Adipose tissue (tissue), 3 donors: ENCODE results near the gene PDE4DIP. TPM values are rescaled to one million over a fixed set of nuclear protein-coding genes. Genes with fewer than 3 reads are reported as not detected.
"Not testable (repeated sequence)": the region's sequence is repeated elsewhere in the genome, so short reads cannot be mapped to it uniquely, and the experiment has no call there.

Source experiments
- H3K27ac ChIP-seq: one replicate; pipeline ENCODE4 v1.5.1; 2013; ENCODE audit warnings: low read depth, low read length
- WGBS, 3 donors: extraction: QIAGEN DNeasy Blood & Tissue Kit; methylation state at CpG; one replicate each; pipeline ENCODE4 v1.1.7; 2013; 5-methylcytosine and 5-hydroxymethylcytosine counted together
- polyA plus RNA-seq, 3 donors: library from polyadenylated mRNA; stranded (reverse); fragments of 200-250 nt; gene quantifications; one replicate each; pipeline ENCODE4 v1.2.3, GENCODE V29; 2013
- donor health status: healthy with polysubstance abuse.
- donor health status: Bipolar disorder and iron deficiency.
- donor health status: healthy.

Gene PDE4DIP
- polyA plus RNA-seq, 3 donors: 11.7 to 37.3 (median 34.9) TPM

GRCh38 chr1:149008769-149009168 is 164.5 kb downstream of the PDE4DIP start:
- 77 to 98% (median 82%) methylated on average over 2 of the region's 2 CpGs for WGBS, 3 donors
- H3K27ac ChIP-seq: not testable (repeated sequence)

GRCh38 chr1:149009761-149010160 is 165.5 kb downstream of the PDE4DIP start:
- H3K27ac ChIP-seq: not testable (repeated sequence)
- WGBS, 3 donors: 93 to 96% (median 94%) methylated on average over 3 of the region's 3 CpGs

- not testable (repeated sequence) for H3K27ac ChIP-seq
- WGBS, 3 donors: 84 to 100% methylated on average over 1 of the region's 5 CpGs; no CpG with 5 or more reads in 1 of the 3 donors
Measured at GRCh38 chr1:149012599-149012998, 168.4 kb downstream of the PDE4DIP start.

- 49 to 94% (median 63%) methylated on average over 4 of the region's 4 CpGs for WGBS, 3 donors
Measured at GRCh38 chr1:149013513-149013912, 169.3 kb downstream of the PDE4DIP start.

GRCh38 chr1:149015522-149015921 is 171.3 kb downstream of the PDE4DIP start:
- not testable (repeated sequence) for H3K27ac ChIP-seq
- 56 to 84% (median 81%) methylated on average over 3 of the region's 3 CpGs for WGBS, 3 donors

More at GRCh38 chr1:149013513-149013912, 169.3 kb downstream of the PDE4DIP start:
- H3K27ac ChIP-seq: not testable (repeated sequence)

GRCh38 chr1:149016626-149017025 is 172.4 kb downstream of the PDE4DIP start:
- H3K27ac ChIP-seq: not testable (repeated sequence)
- 95 to 100% (median 97%) methylated on average over 2 of the region's 2 CpGs for WGBS, 3 donors

- 74 to 86% (median 84%) methylated on average over 2 of the region's 3 CpGs for WGBS, 3 donors
- H3K27ac ChIP-seq: not testable (repeated sequence)
Measured at GRCh38 chr1:149018577-149018976, 174.3 kb downstream of the PDE4DIP start.

GRCh38 chr1:149024327-149024726 is 180.1 kb downstream of the PDE4DIP start:
- WGBS, 3 donors: no CpG with 5 or more reads among the region's 3 CpGs
- not testable (repeated sequence) for H3K27ac ChIP-seq

- 80 to 100% (median 95%) methylated on average over 1 to 2 of the region's 3 CpGs for WGBS, 3 donors
- not testable (repeated sequence) for H3K27ac ChIP-seq
Measured at GRCh38 chr1:149033916-149034315, 189.7 kb downstream of the PDE4DIP start.

- 40 to 80% (median 63%) methylated on average over 2 to 4 of the region's 4 CpGs for WGBS, 3 donors
- not testable (repeated sequence) for H3K27ac ChIP-seq
Measured at GRCh38 chr1:149043056-149043455, 198.8 kb downstream of the PDE4DIP start.

GRCh38 chr1:149064611-149065010 is 220.4 kb downstream of the PDE4DIP start:
- WGBS, 3 donors: 75 to 83% (median 83%) methylated on average over 3 of the region's 3 CpGs
- H3K27ac ChIP-seq: not testable (repeated sequence)

- not testable (repeated sequence) for H3K27ac ChIP-seq
- WGBS, 3 donors: 43 to 50% (median 44%) methylated on average over 4 of the region's 9 CpGs
Measured at GRCh38 chr1:149075505-149076127, 231.4 kb downstream of the PDE4DIP start.

Other genes with a start within 250 kb of the PDE4DIP start
- 10 to 100 TPM in 2 of 3 donors, 1 to 10 TPM in 1; 9.6 to 21.3 (median 14.0) TPM for gene NBPF14, start 248.4 kb upstream of the PDE4DIP start, polyA plus RNA-seq
- gene NUDT4B, start 95.7 kb upstream of the PDE4DIP start, polyA plus RNA-seq: 1 to 10 TPM in 2 of 3 donors, not detected in 1; 5.7 to 6.0 TPM